NCI-H146 treated with DMSO at 0.1 percent for 48 hours (cell line): Measurements from ENCODE around the gene PLXND1.

Experiments
- DNase-seq: peaks from one replicate; lab custom pipeline; 2025; ENCODE audit not compliant: unreplicated experiment; lab: John Stamatoyannopoulos, UW

PLXND1 gene

GRCh38 chr3:129564981-129565644 is 41.4 kb downstream of the PLXND1 start:
- no peak for DNase-seq

GRCh38 chr3:129563850-129564535 is 42.5 kb downstream of the PLXND1 start:
- no peak for DNase-seq

- no peak for DNase-seq
These were observed 43.1 kb downstream of the PLXND1 start for GRCh38 chr3:129563332-129563731.

GRCh38 chr3:129562803-129563202 is 43.7 kb downstream of the PLXND1 start:
- no peak for DNase-seq

- DNase-seq = no peak
These were observed 44.7 kb downstream of the PLXND1 start for GRCh38 chr3:129561619-129562248.

- DNase-seq = no peak
These were observed 45.4 kb downstream of the PLXND1 start for GRCh38 chr3:129560911-129561594.

- no peak for DNase-seq
These were observed 46.1 kb downstream of the PLXND1 start for GRCh38 chr3:129560269-129560787.

GRCh38 chr3:129559565-129560079 is 46.9 kb downstream of the PLXND1 start:
- DNase-seq = no peak

GRCh38 chr3:129558772-129559564 is 47.5 kb downstream of the PLXND1 start:
- no peak for DNase-seq

GRCh38 chr3:129558081-129558771 is 48.2 kb downstream of the PLXND1 start:
- DNase-seq = no peak

- DNase-seq = no peak
These were observed 49.0 kb downstream of the PLXND1 start for GRCh38 chr3:129557548-129557894.

GRCh38 chr3:129556890-129557547 is 49.5 kb downstream of the PLXND1 start:
- no peak for DNase-seq

- no peak for DNase-seq
These were observed 50.1 kb downstream of the PLXND1 start for GRCh38 chr3:129556358-129556695.

GRCh38 chr3:129555616-129556357 is 50.7 kb downstream of the PLXND1 start:
- DNase-seq = no peak

GRCh38 chr3:129555153-129555550 is 51.3 kb downstream of the PLXND1 start:
- no peak for DNase-seq

GRCh38 chr3:129554356-129555152 is 51.9 kb downstream of the PLXND1 start:
- no peak for DNase-seq

- no peak for DNase-seq
These were observed 52.8 kb downstream of the PLXND1 start for GRCh38 chr3:129553719-129554118.

GRCh38 chr3:129553171-129553570 is 53.3 kb downstream of the PLXND1 start:
- peak; percentile 38 for DNase-seq
